SK-N-SH treated with all-trans-retinoic acid at 6 μM for 48 hours (cell line): Measurements from ENCODE around the gene MBD5.

Experiments used
- ARNTL ChIP-seq: fragments of 450-650 bp; formaldehyde crosslinking; IDR thresholded peaks from 2 replicates; pipeline ENCODE4 v1.5.0; 2020; ENCODE audit warnings: low read depth, mild to moderate bottlenecking, moderate library complexity, borderline replicate concordance
- CSDC2 ChIP-seq: fragments of 250-450 bp; sonication (Bioruptor Pico); IDR thresholded peaks from 2 replicates; pipeline ENCODE4 v1.5.0; 2020; ENCODE audit warnings: mild to moderate bottlenecking, moderate library complexity
- ESRRG ChIP-seq: fragments of 250-450 bp; sonication (Bioruptor Pico); IDR thresholded peaks from 2 replicates; pipeline ENCODE4 v1.6.1; 2021; ENCODE audit warnings: mild to moderate bottlenecking
- PATZ1 ChIP-seq: fragments of 250-450 bp; sonication (Bioruptor Pico); IDR thresholded peaks from 2 replicates; pipeline ENCODE4 v1.8.0; 2020; ENCODE audit warnings: mild to moderate bottlenecking, moderate library complexity, borderline replicate concordance
- SNAI2 ChIP-seq: fragments of 250-450 bp; sonication (Bioruptor Pico); IDR thresholded peaks from 2 replicates; pipeline ENCODE4 v1.5.0; 2020; ENCODE audit warnings: mild to moderate bottlenecking, moderate library complexity
- TCF4 ChIP-seq: fragments of 250-450 bp; sonication (Bioruptor Pico); IDR thresholded peaks from 2 replicates; pipeline ENCODE4 v1.8.0; 2021; ENCODE audit warnings: mild to moderate bottlenecking, moderate library complexity, borderline replicate concordance
- ZC3H10 ChIP-seq: fragments of 250-450 bp; sonication (Bioruptor Pico); IDR thresholded peaks from 2 replicates; pipeline ENCODE4 v1.5.1; 2021; ENCODE audit warnings: mild to moderate bottlenecking, moderate library complexity
- ZFP3 ChIP-seq: fragments of 250-450 bp; sonication (Bioruptor Pico); IDR thresholded peaks from 2 replicates; pipeline ENCODE4 v1.5.0; 2020; ENCODE audit warnings: mild to moderate bottlenecking, moderate library complexity
- ZNF565 ChIP-seq: fragments of 450-650 bp; formaldehyde crosslinking; conservative IDR thresholded peaks from 2 replicates; pipeline ENCODE4 v1.5.0; 2020; ENCODE audit warnings: low read depth, mild to moderate bottlenecking, moderate library complexity

DNA sequence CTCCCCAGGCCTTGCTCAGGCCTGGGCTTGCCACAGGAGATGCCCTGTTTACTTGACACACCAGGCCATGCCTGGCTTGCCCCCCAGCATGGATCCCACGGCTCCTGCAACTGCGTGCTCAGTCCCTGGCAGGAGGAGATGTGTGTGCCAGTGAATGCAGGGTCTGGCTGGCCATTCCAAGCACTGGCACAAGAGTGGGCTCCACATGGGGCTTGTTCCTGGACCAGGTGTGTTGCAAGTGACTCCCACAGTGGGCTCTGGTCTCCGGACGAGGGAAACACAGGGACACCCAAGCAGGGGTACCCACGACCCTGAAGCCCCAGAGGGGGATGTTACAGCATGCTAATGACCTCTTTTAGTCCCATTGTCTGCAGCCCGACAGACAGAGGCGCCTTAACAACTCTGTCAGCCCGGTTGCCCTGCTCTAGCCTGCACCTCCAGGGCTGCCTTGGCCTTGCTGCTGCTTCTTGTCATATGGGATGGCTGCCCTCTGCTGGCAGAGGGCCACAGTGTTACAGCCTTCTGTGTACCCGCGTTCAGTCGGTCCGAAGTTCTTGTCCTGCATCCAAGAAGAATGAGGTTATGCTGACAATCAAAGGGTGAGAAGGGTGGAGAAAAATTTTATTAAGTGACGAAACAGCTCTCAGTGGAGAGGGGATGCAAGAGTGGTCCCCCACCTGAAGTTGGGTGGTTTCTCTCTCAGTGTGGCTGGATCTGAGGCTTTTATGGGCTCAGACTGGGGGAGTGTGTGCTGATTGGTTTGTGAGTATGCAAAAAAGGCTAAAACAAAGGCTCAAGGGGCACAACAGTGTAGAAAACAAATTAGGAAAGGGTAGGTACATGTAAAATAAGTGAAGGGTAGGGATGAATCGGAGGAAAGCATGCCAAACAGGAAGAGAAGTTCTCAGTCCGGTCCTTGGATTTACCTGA is 180.4 kb downstream of the MBD5 start:
- TF ChIP-seq ZFP3 (CRISPR knock-in tag) = no peak
- TF ChIP-seq CSDC2 = no peak
- TF ChIP-seq ESRRG (CRISPR knock-in tag) = no peak
- no peak for TF ChIP-seq ZNF565
- no peak for TF ChIP-seq PATZ1 (CRISPR knock-in tag)
- no peak for TF ChIP-seq ZC3H10 (CRISPR knock-in tag)
- no peak for TF ChIP-seq ARNTL (CRISPR knock-in tag)
- no peak for TF ChIP-seq SNAI2 (CRISPR knock-in tag)
- no peak for TF ChIP-seq TCF4
